Omental fat pad (tissue), 4 donors: ENCODE results near the gene HMX1. TPM values are rescaled to one million over a fixed set of nuclear protein-coding genes. Genes with fewer than 3 reads are reported as not detected.

ENCODE experiments used
- ATAC-seq: fragments of 150-250 bp; one replicate; pipeline ENCODE4 v1.9.1; 2016; ENCODE audit warnings: mild to moderate bottlenecking, moderate library complexity; ENCODE audit not compliant: low FRiP score
- DNase-seq: peaks from one replicate; pipeline ENCODE4 v3.0.0-alpha.2; 2019; ENCODE audit warnings: low spot score
- total RNA-seq, 4 donors: library from RNA; depleted of rRNA; stranded (reverse); fragments of >200 nt; gene quantifications; one replicate each; pipeline ENCODE4 v1.1.0, GENCODE V29; 2016
- TF ChIP-seq, protein P1 (sequence below), 3 donors: fragments of 450-650 bp; IDR thresholded peaks; one replicate each; pipeline ENCODE4 v1.5.1; 2016 to 2017; ENCODE audit warnings: antibody characterized with exemption in 3 of 3, mild to moderate bottlenecking in 3 of 3, moderate library complexity in 2 of 3

HMX1 gene
- total RNA-seq, 4 donors from 2014 or later, result not detected

DNA sequence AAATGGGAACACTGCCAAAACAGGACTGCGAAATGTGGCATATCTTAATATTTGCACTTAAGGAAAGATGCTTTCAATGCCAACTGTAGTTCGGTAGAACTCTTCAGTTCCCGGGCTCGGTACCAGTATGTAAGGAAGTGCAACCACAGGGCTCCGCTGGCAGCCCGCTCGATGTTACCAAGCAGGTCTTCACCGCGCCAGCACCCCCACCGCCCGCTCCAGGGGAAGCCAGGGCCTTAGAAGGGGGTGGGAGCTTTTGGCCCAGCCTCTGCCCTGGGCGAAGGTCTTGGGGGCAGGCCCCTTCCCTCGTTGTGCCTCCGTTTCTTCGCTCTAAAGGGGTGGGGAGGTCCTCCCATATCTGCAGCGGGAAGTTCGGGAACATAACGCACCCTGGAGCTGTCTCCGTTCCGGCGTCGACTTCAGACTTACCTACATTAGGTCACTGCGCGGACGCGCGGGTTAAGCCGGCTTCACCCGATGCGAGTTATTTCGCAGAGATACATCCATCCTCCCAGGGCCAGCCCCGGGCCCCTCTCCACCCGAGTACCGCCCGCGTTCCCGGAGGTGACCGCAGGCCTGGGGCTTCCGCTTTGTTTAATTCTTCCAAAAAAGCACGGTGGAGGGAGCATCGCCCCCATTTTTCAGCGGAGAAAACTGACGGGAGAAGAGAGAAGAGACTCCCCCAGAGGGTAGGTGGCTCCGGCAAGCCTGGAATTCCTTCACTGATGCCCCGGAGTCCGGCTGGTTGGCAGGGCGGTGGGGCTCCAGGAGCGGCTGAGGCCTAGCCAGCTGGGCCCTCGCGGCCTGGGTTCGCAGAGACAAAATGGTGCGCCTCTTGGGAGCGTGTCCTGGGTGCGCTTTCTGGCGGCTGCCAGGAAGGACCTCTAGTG is 1.0 kb upstream of the HMX1 start:
- ATAC-seq (no peak), DNase-seq (no peak)
- TF ChIP-seq, protein P1, sequence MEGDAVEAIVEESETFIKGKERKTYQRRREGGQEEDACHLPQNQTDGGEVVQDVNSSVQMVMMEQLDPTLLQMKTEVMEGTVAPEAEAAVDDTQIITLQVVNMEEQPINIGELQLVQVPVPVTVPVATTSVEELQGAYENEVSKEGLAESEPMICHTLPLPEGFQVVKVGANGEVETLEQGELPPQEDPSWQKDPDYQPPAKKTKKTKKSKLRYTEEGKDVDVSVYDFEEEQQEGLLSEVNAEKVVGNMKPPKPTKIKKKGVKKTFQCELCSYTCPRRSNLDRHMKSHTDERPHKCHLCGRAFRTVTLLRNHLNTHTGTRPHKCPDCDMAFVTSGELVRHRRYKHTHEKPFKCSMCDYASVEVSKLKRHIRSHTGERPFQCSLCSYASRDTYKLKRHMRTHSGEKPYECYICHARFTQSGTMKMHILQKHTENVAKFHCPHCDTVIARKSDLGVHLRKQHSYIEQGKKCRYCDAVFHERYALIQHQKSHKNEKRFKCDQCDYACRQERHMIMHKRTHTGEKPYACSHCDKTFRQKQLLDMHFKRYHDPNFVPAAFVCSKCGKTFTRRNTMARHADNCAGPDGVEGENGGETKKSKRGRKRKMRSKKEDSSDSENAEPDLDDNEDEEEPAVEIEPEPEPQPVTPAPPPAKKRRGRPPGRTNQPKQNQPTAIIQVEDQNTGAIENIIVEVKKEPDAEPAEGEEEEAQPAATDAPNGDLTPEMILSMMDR (IDR thresholded peaks at IDR 0.05), result no peak

DNA sequence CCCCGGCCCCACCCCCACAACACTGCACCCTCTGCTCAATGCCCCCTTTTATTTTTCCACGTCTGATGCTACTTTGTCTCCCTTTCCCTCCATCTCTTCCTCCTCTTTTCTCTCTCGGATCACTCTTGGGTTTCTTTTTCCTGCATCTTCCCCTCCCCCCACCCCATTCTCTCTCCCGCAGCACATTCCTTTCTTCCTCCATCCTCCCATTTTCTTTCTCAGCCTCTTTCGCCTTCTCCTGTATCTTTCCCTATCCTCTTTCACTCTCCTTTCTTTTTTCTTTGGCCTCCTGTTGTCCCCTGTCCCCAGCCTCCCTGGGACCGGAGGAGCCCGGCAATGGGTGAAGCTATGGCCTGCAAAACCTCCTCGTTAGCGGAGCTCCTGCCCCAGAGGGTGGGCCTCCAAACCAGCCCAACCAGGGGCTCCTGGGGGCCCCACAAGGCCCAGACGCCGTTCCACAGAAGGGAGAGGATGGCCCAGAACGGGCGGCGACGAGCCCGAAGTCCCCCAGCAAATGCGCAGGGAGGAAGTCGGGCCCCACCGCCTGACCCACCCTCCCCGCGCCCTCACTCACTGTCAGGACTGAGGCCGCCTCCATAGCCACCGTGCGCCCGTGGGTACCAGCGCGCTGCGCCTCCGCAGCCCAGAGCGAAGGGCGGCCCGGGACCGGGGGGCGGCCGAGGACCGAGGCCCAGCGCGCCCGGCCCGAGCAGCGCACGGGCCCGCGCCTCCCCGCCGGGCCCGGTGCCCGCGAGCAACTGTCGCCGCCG is 807 bp downstream of the HMX1 start:
- DNase-seq (no peak), ATAC-seq (no peak)
- TF ChIP-seq, protein P1 (IDR thresholded peaks at IDR 0.05), result no peak

DNA sequence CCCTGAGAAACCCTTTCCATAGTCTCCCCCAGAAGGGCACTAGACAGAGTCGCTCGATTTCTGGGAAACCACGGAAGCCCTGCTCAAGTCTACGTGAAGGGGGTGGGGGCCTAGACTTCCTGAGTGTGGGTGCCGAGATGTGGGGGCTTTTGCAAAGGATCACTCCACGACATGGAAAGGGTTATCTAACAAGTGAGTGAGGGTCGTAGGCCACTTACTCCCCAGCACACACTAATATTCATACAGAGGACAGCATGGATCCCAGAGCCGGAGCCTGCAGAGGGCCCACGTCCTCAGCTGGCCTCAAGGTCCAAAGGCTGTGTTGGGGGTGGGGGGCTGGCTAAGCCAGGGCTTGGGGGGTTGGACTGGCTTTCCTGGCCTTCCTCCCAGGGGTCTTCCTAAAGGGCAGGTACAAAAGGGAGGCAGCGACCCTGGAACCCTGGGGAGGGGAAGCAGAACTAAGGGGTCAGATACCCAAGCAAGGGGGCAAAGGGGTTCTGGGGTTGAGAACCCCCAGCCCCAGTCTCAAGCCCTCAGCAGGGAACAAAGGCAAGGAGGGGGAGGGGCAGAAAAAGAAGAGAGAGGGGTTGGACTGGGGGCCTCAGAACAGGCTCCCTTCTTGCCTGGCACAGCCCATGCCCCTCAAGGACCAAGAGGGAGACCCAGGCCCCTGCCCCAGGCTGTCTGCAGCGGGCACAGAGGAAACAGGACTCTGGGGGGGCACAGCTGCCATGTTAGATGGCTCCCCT is 1.6 kb downstream of the HMX1 start:
- no peak for ATAC-seq
- TF ChIP-seq, protein P1 (IDR thresholded peaks at IDR 0.05), result no peak
- DNase-seq, result no peak

DNA sequence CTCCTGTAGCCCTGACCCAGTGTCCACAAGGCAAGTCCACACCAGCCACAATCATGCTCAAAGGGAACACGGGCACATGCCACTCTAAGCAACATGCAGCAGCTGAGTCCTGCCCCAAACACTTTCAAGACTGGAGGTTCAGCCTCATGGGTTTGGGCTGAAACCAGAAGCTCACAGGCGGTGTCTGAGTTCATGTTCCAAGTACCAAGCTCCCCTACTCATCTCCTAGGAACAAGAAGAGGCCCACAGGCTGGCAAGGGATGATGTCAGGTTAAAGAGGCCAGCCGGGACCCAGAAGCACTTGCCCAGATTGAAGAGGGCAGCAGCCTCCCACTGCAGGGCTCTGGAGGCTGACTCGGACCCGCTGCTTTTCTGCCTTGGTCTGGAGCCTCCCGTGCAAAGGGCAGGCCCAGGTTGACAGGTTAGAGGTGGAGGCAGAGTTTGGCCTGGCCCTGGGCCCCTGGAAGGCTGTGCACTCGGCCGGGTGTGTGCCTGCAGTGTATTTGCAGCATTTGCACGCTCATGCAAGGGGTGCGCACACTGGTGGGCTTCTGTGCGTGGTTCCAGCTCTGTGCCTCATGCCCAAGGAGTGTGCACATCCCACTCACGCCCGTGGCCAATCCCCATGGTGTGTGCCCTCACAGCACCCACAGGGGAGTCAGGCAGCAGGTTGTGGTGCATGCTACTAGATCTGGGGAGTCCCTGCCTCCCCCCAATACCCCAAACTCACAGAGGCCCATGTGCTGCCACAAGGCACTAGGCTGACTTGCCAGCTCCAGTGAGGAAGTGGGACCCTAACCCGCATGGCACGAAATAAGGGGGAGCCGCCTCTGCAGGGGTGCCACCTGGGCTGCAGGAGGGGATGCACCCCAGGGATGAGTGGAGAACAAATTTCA is 2.4 kb downstream of the HMX1 start:
- TF ChIP-seq, protein P1 (IDR thresholded peaks at IDR 0.05), result no peak
- ATAC-seq (no peak), DNase-seq (no peak)

DNA sequence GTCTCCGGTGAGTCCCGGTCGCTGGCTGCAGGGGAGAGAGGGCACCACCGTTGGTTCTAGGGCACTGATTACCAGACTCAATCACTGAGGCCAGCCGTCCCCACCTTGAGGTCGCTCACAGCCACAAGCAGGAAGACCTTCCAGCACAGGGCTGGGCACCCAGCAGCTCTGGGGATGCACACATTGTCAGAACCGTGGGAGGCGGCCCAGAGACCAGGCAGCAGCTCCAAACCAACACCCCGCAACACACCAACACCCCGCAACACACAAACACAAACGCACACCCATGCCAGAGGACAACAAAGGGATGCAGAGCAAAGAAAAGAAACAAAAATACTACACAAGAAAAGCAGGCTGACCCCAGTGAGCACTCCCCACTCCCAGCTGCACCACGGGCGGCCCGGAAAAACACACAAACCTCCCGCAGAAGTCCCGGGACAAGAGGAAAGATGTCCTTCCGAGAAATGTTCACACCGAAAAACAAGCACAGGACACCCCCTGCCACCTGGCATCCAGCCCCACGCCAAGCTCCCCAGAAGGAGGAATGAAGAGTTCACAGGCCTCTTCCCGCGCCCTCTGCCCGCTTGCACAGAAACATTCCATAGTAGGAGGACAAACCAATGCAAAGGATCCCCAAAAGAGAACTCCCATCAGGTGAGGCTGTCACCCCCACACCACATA is 3.2 kb downstream of the HMX1 start:
- ATAC-seq (no peak), DNase-seq (no peak)
- TF ChIP-seq, protein P1 (IDR thresholded peaks at IDR 0.05), result no peak
